Vagina (tissue), 2 donors: ENCODE data around the gene PRKCQ. TPM values are rescaled to one million over a fixed set of nuclear protein-coding genes. Genes with fewer than 3 reads are reported as not detected.
"Not testable (repeated sequence)": the region's sequence is repeated elsewhere in the genome, so short reads cannot be mapped to it uniquely, and the experiment has no call there.

Experiments
- DNase-seq, 2 donors: peaks; one replicate each; pipeline ENCODE4 v3.0.0-alpha.2; 2017; ENCODE audit errors: extremely low spot score in 2 of 2
- H3K27ac ChIP-seq: fragments of 200-600 bp; sonication (generic); one replicate; pipeline ENCODE4 v1.5.1; 2019
- H3K27me3 ChIP-seq: fragments of 200-600 bp; sonication (generic); one replicate; pipeline ENCODE4 v1.5.1; 2019
- H3K36me3 ChIP-seq, 2 donors: fragments of 200-600 bp; sonication (generic); one replicate each; pipeline ENCODE4 v1.5.1; 2017 to 2019
- H3K4me1 ChIP-seq: fragments of 200-600 bp; sonication (generic); one replicate; pipeline ENCODE4 v1.5.1; 2019
- H3K4me3 ChIP-seq, 2 donors: fragments of 200-600 bp; sonication (generic); 1 replicate in 1 of 2; 2 replicates in 1 of 2; pipeline ENCODE4 v1.5.1; 2016 to 2019
- H3K9me3 ChIP-seq: fragments of 200-600 bp; sonication (generic); one replicate; pipeline ENCODE4 v1.5.1; 2019
- POLR2A ChIP-seq, 2 donors: fragments of 450-650 bp; IDR thresholded peaks; one replicate each; pipeline ENCODE4 v1.6.1; 2017; ENCODE audit warnings: antibody characterized with exemption in 2 of 2, mild to moderate bottlenecking in 2 of 2, moderate library complexity in 2 of 2
- POLR2AphosphoS5 ChIP-seq, 2 donors: sonication (generic); formaldehyde crosslinking; IDR thresholded peaks; one replicate each; pipeline ENCODE4 v1.9.0; 2017; ENCODE audit warnings: antibody characterized with exemption in 2 of 2, mild to moderate bottlenecking in 2 of 2, low read depth in 1 of 2; ENCODE audit not compliant: insufficient read depth in 1 of 2
- intact Hi-C: fragments of 100-400 bp; cut with DNase I; formaldehyde crosslinking; loops from one replicate; pipeline ENCODE4 v1.15.1; 2023
- total RNA-seq: library from RNA; depleted of rRNA; stranded (reverse); fragments of >200 nt; gene quantifications from one replicate; pipeline ENCODE4 v1.2.3, GENCODE V29; 2016
- TF ChIP-seq, protein P1 (sequence below), 3 experiments: fragments of 450-650 bp in 2 of 3; fragments of 200-600 bp in 1 of 3; sonication (generic) in 1 of 3; IDR thresholded peaks; one replicate each; pipeline ENCODE4 v1.5.1; 2017 to 2019; ENCODE audit warnings: antibody characterized with exemption in 3 of 3, mild to moderate bottlenecking in 2 of 3, moderate library complexity in 2 of 3

PRKCQ gene
- total RNA-seq, 1 donor from 2014 or later = 3.7 TPM

DNA sequence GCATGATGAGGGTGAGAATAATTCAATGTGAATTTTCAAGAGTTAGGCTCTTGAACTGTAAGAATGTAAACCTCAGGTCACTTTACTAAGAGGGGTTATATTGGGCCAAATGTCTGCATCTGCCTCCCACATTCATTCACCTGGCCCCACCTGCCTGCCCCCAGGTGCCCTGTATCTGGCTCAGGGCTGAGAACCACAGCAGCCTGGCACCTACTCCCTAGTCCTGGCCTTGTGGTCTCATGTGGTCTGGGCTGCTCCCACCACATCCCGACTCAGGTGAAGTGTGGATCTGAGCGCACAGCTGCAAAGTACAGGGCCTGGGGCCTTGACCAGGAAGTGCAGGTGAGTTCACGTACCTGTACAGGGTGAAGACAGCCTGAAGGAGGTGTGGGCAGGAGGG, 195.2 kb downstream of the PRKCQ start:
- intact Hi-C loops = no loop called here

DNA sequence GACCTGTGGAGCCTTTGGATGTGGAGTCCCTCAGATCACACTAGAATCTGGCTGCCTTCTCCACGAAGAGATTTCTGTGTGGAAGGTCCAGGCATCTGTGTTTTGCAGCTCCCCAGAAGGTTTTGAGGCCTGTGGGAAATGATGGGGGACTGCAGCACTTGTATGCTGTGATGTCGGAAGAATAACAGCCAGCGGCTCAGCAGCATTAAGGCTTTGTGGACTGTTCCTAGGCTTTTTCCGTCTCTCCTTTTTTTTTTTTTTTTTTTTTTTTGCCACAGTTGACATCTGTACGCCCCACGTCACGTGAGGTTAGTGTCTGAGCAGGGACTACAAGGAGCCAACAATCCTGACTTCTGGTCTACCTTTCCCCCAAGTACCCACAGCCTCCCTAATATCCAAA, 196.0 kb downstream of the PRKCQ start:
- Histone ChIP-seq H3K4me1 (peaks cover 17% of the 10 kb centered on the region), H3K27ac (peak overlapping the region; percentile 84), H3K9me3 (peaks cover 5% of the 10 kb centered on the region), H3K27me3 (no peaks in the 10 kb centered on the region), H3K4me3 (no peak overlapping the region), H3K36me3 (no peaks in the 10 kb centered on the region)
- TF ChIP-seq, protein P1, sequence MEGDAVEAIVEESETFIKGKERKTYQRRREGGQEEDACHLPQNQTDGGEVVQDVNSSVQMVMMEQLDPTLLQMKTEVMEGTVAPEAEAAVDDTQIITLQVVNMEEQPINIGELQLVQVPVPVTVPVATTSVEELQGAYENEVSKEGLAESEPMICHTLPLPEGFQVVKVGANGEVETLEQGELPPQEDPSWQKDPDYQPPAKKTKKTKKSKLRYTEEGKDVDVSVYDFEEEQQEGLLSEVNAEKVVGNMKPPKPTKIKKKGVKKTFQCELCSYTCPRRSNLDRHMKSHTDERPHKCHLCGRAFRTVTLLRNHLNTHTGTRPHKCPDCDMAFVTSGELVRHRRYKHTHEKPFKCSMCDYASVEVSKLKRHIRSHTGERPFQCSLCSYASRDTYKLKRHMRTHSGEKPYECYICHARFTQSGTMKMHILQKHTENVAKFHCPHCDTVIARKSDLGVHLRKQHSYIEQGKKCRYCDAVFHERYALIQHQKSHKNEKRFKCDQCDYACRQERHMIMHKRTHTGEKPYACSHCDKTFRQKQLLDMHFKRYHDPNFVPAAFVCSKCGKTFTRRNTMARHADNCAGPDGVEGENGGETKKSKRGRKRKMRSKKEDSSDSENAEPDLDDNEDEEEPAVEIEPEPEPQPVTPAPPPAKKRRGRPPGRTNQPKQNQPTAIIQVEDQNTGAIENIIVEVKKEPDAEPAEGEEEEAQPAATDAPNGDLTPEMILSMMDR (IDR thresholded peaks at IDR 0.05) = no peak
- TF ChIP-seq POLR2A (IDR thresholded peaks at IDR 0.05) (no peak), POLR2AphosphoS5 (IDR thresholded peaks at IDR 0.05; ENCODE audit: insufficient read depth in 1 of 2, low read depth in 1 of 2) (no peak)
- intact Hi-C loops = no loop called here
- DNase-seq = peak in 1 of 2 donors; percentile 52

More for the DNA sequence above, 195.2 kb downstream of the PRKCQ start:
- no peaks in the 10 kb centered on the region for H3K27me3 ChIP-seq
- TF ChIP-seq POLR2A (IDR thresholded peaks at IDR 0.05) (no peak), POLR2AphosphoS5 (IDR thresholded peaks at IDR 0.05; ENCODE audit: insufficient read depth in 1 of 2, low read depth in 1 of 2) (no peak)
- TF ChIP-seq, protein P1 (IDR thresholded peaks at IDR 0.05) = no peak
- no peak overlapping the region for H3K27ac ChIP-seq
- no peaks in the 10 kb centered on the region for H3K36me3 ChIP-seq
- peaks cover 5% of the 10 kb centered on the region for H3K9me3 ChIP-seq
- H3K4me1 ChIP-seq = peaks cover 17% of the 10 kb centered on the region
- DNase-seq = peak in 1 of 2 donors; percentile 44
- H3K4me3 ChIP-seq = no peak overlapping the region

DNA sequence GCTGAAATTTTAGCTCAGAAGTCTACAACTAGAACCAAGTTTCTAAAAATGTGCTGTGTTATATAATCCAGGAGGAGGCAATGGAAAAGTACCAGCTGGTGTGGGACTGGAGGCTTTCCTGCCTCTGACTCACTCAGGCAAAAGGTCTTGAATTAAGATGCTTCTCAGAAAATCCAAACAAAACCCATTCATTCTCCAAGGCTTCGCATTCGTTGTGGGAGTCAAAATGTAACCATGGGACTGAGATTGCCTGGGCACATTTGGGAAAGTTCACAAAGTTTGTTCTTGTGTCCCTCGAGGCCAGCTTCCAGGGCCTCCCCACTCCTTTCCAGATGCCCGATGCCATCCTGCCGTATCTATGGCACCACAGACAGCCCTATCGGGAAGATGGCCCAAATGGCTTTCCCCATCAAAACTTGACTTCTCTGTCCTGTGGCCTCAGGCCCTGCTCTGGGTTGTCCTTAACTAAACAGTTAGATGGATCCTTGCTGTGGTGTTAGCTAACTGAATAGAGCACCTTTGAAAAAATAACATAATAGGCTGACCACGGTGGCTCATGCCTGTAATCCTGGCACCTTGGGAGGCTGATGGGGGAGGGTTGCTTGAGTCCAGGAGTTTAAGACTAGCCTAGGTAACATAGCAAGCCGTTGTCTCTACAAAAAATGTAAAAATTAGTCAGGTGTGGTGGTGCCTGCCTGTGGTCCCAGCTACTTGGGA, 196.8 kb downstream of the PRKCQ start:
- TF ChIP-seq POLR2AphosphoS5 (IDR thresholded peaks at IDR 0.05; ENCODE audit: insufficient read depth in 1 of 2, low read depth in 1 of 2) = peak in 1 of 2 donors; percentile 73
- TF ChIP-seq, protein P1 (IDR thresholded peaks at IDR 0.05) = no peak
- no peak overlapping the region for H3K4me3 ChIP-seq
- H3K27me3 ChIP-seq = no peaks in the 10 kb centered on the region
- H3K9me3 ChIP-seq = peaks cover 5% of the 10 kb centered on the region
- intact Hi-C loops = no loop called here
- no peaks in the 10 kb centered on the region for H3K36me3 ChIP-seq
- peak in 1 of 2 donors; percentile 81 for DNase-seq
- peaks cover 17% of the 10 kb centered on the region for H3K4me1 ChIP-seq
- H3K27ac ChIP-seq = peak overlapping the region; percentile 84

DNA sequence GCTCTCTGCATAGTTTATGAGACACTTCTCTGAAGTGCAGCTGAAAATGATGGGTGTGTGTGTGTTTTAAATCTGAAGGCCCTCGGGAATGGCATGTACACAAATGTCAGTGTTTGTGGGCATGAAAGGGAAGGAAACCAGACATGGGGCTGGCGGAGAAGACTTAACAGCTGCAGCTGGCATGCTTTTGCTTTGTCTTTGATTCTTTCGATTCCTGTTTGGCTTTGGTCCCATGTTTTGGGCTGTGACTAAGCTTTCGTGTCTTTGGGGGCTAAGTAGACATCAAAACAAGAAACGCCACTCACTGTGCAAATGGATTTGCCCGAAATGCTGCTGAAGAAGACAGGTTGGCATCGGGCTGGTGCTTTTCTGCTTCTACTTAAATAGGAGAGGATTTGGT, 198.0 kb downstream of the PRKCQ start:
- Histone ChIP-seq H3K4me1 (peaks cover 17% of the 10 kb centered on the region), H3K36me3 (no peaks in the 10 kb centered on the region), H3K27ac (peak overlapping the region; percentile 84), H3K27me3 (no peaks in the 10 kb centered on the region), H3K9me3 (peaks cover 5% of the 10 kb centered on the region), H3K4me3 (no peak overlapping the region)
- DNase-seq = peak in 1 of 2 donors; percentile 71
- intact Hi-C loops = no loop called here
- TF ChIP-seq POLR2A (IDR thresholded peaks at IDR 0.05) (no peak), POLR2AphosphoS5 (IDR thresholded peaks at IDR 0.05; ENCODE audit: insufficient read depth in 1 of 2, low read depth in 1 of 2) (no peak)
- TF ChIP-seq, protein P1 (IDR thresholded peaks at IDR 0.05) = no peak

DNA sequence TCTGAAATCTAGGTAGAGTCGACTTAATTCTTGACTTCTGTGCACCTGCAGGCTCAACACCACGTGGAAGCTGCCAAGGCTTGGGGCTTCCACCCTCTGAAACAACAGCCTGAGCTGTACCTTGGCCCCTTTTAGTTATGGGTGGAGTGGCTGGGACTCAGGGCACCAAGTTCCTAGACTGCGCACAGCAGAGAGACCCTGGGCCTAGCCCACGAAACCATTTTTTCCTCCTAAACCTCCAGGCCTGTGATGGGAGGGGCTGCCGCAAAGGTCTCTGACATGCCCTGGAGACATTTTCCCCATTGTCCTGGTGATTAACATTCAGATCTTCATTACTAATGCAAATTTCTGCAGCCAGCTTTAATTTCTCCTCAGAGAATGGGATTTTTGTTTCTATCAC, 199.6 kb downstream of the PRKCQ start:
- H3K27me3 ChIP-seq, intact Hi-C loops, H3K36me3 ChIP-seq, DNase-seq, H3K4me3 ChIP-seq, H3K9me3 ChIP-seq, H3K27ac ChIP-seq: not testable (repeated sequence)
- peaks cover 17% of the 10 kb centered on the region for H3K4me1 ChIP-seq
